Duodenal mucosa (tissue), 2 donors: ENCODE data around the gene ATP8B4.

Experiments
- H3K27ac ChIP-seq: one replicate; pipeline ENCODE4 v1.7.0; 2013; ENCODE audit warnings: low read depth, low read length
- H3K27me3 ChIP-seq, 2 donors: one replicate each; pipeline ENCODE4 v1.7.0; 2013; ENCODE audit warnings: low read length in 2 of 2, control low read depth in 1 of 2; ENCODE audit not compliant: insufficient read depth in 2 of 2, control insufficient read depth in 1 of 2
- H3K36me3 ChIP-seq, 2 donors: one replicate each; pipeline ENCODE4 v1.7.0; 2013; ENCODE audit warnings: low read length in 2 of 2, control low read depth in 1 of 2; ENCODE audit not compliant: insufficient read depth in 2 of 2, control insufficient read depth in 1 of 2
- H3K4me1 ChIP-seq, 2 donors: one replicate each; pipeline ENCODE4 v1.7.0; 2013; ENCODE audit warnings: low read length in 2 of 2, control low read depth in 1 of 2; ENCODE audit not compliant: insufficient read depth in 2 of 2, control insufficient read depth in 1 of 2
- H3K4me3 ChIP-seq, 2 donors: one replicate each; pipeline ENCODE4 v1.7.0; 2013; ENCODE audit warnings: low read length in 2 of 2, low read depth in 1 of 2
- H3K9ac ChIP-seq, 2 donors: one replicate each; pipeline ENCODE4 v1.7.0; 2013; ENCODE audit warnings: low read length in 2 of 2, low read depth in 1 of 2
- H3K9me3 ChIP-seq, 2 donors: one replicate each; pipeline ENCODE4 v1.7.0; 2013; ENCODE audit warnings: low read length in 2 of 2, control low read depth in 1 of 2; ENCODE audit not compliant: control insufficient read depth in 1 of 2

ATP8B4 gene

DNA sequence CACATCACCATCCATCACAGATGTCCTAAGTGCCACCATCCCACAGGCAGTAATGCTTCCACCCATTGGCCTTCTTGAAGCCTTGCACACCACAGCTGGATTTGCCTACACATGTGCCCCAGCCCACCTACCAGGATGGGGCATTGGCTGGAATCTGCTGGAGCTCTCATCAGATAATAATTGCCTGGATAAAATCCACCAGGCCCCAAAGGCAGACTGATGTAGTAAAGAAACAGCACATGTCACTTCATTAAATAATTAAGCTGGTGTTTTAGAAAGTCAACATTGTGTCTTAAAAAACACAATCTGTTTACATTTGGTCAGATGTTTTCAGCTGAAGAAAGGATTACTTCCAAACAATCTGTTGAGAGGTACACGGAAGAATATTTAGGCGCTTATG is 229.5 kb downstream of the ATP8B4 start:
- Histone ChIP-seq H3K4me1 (no peaks in the 10 kb centered on the region), H3K4me3 (no peak overlapping the region), H3K36me3 (no peaks in the 10 kb centered on the region), H3K27ac (no peak overlapping the region), H3K27me3 (no peaks in the 10 kb centered on the region), H3K9ac (no peak overlapping the region), H3K9me3 (no peaks in the 10 kb centered on the region)

- Histone ChIP-seq H3K27ac (no peak overlapping the region), H3K4me1 (no peaks in the 10 kb centered on the region), H3K27me3 (no peaks in the 10 kb centered on the region), H3K4me3 (no peak overlapping the region), H3K36me3 (no peaks in the 10 kb centered on the region), H3K9me3 (no peaks in the 10 kb centered on the region), H3K9ac (no peak overlapping the region)
Observed at GRCh38 chr15:49888734-49889133, 230.3 kb downstream of the ATP8B4 start.

GRCh38 chr15:49888323-49888693 is 230.7 kb downstream of the ATP8B4 start:
- Histone ChIP-seq H3K27me3 (no peaks in the 10 kb centered on the region), H3K27ac (no peak overlapping the region), H3K9ac (no peak overlapping the region), H3K36me3 (no peaks in the 10 kb centered on the region), H3K4me1 (no peaks in the 10 kb centered on the region), H3K4me3 (no peak overlapping the region), H3K9me3 (no peaks in the 10 kb centered on the region)

GRCh38 chr15:49887659-49888322 is 231.2 kb downstream of the ATP8B4 start:
- H3K27me3 ChIP-seq: no peaks in the 10 kb centered on the region
- H3K36me3 ChIP-seq: no peaks in the 10 kb centered on the region
- no peaks in the 10 kb centered on the region for H3K9me3 ChIP-seq
- no peak overlapping the region for H3K9ac ChIP-seq
- no peaks in the 10 kb centered on the region for H3K4me1 ChIP-seq
- no peak overlapping the region for H3K27ac ChIP-seq
- H3K4me3 ChIP-seq: no peak overlapping the region

- no peaks in the 10 kb centered on the region for H3K9me3 ChIP-seq
- H3K27me3 ChIP-seq: no peaks in the 10 kb centered on the region
- H3K4me1 ChIP-seq: no peaks in the 10 kb centered on the region
- no peak overlapping the region for H3K4me3 ChIP-seq
- H3K27ac ChIP-seq: no peak overlapping the region
- H3K36me3 ChIP-seq: no peaks in the 10 kb centered on the region
- H3K9ac ChIP-seq: no peak overlapping the region
Observed at GRCh38 chr15:49883121-49883520, 235.9 kb downstream of the ATP8B4 start.

DNA sequence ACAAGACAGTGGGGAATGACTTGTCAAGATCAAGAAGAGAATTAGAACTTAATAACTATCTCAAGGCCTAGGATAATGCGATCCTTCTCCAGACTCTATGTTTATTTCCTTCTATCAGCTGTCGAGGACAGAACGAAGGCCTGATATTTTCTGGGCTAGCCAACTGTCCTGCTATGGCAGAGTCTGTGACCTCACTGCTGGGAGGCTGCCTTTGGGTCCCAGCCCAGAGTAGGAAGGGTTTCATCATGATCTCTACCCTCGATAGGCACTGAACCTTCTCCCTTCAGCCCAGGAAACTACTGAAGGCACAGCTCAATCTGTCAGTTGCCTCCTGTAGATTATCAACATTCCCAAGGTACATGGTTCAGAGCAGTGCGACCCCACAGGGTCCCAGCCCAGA is 237.2 kb downstream of the ATP8B4 start:
- no peaks in the 10 kb centered on the region for H3K4me1 ChIP-seq
- no peak overlapping the region for H3K9ac ChIP-seq
- H3K36me3 ChIP-seq: no peaks in the 10 kb centered on the region
- H3K27me3 ChIP-seq: no peaks in the 10 kb centered on the region
- no peak overlapping the region for H3K4me3 ChIP-seq
- H3K27ac ChIP-seq: no peak overlapping the region
- H3K9me3 ChIP-seq: no peaks in the 10 kb centered on the region

- Histone ChIP-seq H3K9ac (no peak overlapping the region), H3K4me1 (no peaks in the 10 kb centered on the region), H3K36me3 (no peaks in the 10 kb centered on the region), H3K27ac (no peak overlapping the region), H3K27me3 (no peaks in the 10 kb centered on the region), H3K4me3 (no peak overlapping the region), H3K9me3 (no peaks in the 10 kb centered on the region)
Observed at GRCh38 chr15:49881433-49881832, 237.6 kb downstream of the ATP8B4 start.

DNA sequence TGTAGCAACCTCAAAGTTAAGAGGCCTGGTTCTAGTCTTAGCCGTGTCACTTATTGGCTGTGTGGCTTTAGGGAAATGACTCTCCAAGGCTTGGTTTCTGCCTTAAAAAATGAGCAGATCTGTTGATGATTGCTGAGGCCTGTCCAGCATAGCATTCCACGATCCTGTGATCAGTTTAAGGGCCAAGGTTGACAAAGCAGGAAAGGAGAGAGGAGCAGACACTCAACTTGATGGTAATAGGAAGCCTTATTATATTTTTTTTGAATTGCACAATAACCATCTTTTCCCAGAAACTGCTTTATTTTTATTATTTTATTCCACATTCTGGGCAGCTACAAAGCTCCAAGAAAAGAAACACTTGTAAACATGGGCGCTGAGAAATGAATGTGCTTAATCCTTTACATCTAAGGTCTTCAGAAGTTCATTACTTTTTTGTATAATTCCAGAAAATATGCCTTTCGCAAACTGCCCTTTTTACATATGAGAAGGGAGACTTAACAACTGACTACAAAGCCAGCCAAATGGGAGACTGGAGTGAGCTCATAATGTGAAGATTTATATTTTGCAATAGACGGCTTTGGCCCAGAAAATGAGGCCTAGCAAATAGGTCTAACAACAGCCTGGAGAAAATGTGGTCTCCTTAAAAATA is 241.0 kb downstream of the ATP8B4 start:
- Histone ChIP-seq H3K36me3 (no peaks in the 10 kb centered on the region), H3K4me1 (no peaks in the 10 kb centered on the region), H3K4me3 (no peak overlapping the region), H3K27ac (no peak overlapping the region), H3K9me3 (no peaks in the 10 kb centered on the region), H3K9ac (no peak overlapping the region), H3K27me3 (no peaks in the 10 kb centered on the region)

- no peak overlapping the region for H3K4me3 ChIP-seq
- H3K9me3 ChIP-seq: no peaks in the 10 kb centered on the region
- no peak overlapping the region for H3K9ac ChIP-seq
- H3K27me3 ChIP-seq: no peaks in the 10 kb centered on the region
- H3K36me3 ChIP-seq: no peaks in the 10 kb centered on the region
- H3K4me1 ChIP-seq: no peaks in the 10 kb centered on the region
- no peak overlapping the region for H3K27ac ChIP-seq
Observed at GRCh38 chr15:49877117-49877872, 241.7 kb downstream of the ATP8B4 start.

- H3K36me3 ChIP-seq: no peaks in the 10 kb centered on the region
- H3K4me1 ChIP-seq: no peaks in the 10 kb centered on the region
- H3K27me3 ChIP-seq: no peaks in the 10 kb centered on the region
- H3K4me3 ChIP-seq: no peak overlapping the region
- H3K9ac ChIP-seq: no peak overlapping the region
- no peaks in the 10 kb centered on the region for H3K9me3 ChIP-seq
- H3K27ac ChIP-seq: no peak overlapping the region
Observed at GRCh38 chr15:49876401-49877038, 242.5 kb downstream of the ATP8B4 start.
